Stimulated activated CD8-positive, alpha-beta memory T cell treated with anti-CD3 and anti-CD28 coated beads, Interleukin-12 subunit alpha, Interleukin-12 subunit beta, amount 100 ng/mL, for 24 hours (primary cell): ENCODE data around the gene SHISA9.

ENCODE experiments used
- DNase-seq: peaks from one replicate; pipeline ENCODE4 v3.0.0-alpha.2; 2020; ENCODE audit errors: extremely low read depth

Gene SHISA9

GRCh38 chr16:13120091-13120490 is 218.7 kb downstream of the SHISA9 start:
- DNase-seq: no peak

- no peak for DNase-seq
Measured at GRCh38 chr16:13120557-13120956, 219.2 kb downstream of the SHISA9 start.

GRCh38 chr16:13123991-13124390 is 222.6 kb downstream of the SHISA9 start:
- no peak for DNase-seq

GRCh38 chr16:13127144-13127543 is 225.7 kb downstream of the SHISA9 start:
- DNase-seq: no peak

- no peak for DNase-seq
Measured at GRCh38 chr16:13130586-13130985, 229.2 kb downstream of the SHISA9 start.

- no peak for DNase-seq
Measured at GRCh38 chr16:13134836-13135235, 233.4 kb downstream of the SHISA9 start.

GRCh38 chr16:13136901-13137300 is 235.5 kb downstream of the SHISA9 start:
- DNase-seq: no peak

GRCh38 chr16:13138528-13138927 is 237.1 kb downstream of the SHISA9 start:
- no peak for DNase-seq

- DNase-seq: no peak
Measured at GRCh38 chr16:13139661-13140241, 238.4 kb downstream of the SHISA9 start.

- DNase-seq: no peak
Measured at GRCh38 chr16:13143551-13143950, 242.2 kb downstream of the SHISA9 start.

GRCh38 chr16:13146829-13147228 is 245.4 kb downstream of the SHISA9 start:
- no peak for DNase-seq

- DNase-seq: no peak
Measured at GRCh38 chr16:13148294-13148693, 246.9 kb downstream of the SHISA9 start.

GRCh38 chr16:13148836-13149235 is 247.4 kb downstream of the SHISA9 start:
- no peak for DNase-seq

GRCh38 chr16:13150181-13150885 is 248.9 kb downstream of the SHISA9 start:
- no peak for DNase-seq

- DNase-seq: no peak
Measured at GRCh38 chr16:13153696-13154095, 252.3 kb downstream of the SHISA9 start.

- no peak for DNase-seq
Measured at GRCh38 chr16:13154799-13155198, 253.4 kb downstream of the SHISA9 start.

GRCh38 chr16:13155377-13155776 is 254.0 kb downstream of the SHISA9 start:
- DNase-seq: no peak

GRCh38 chr16:13155780-13156179 is 254.4 kb downstream of the SHISA9 start:
- no peak for DNase-seq

GRCh38 chr16:13157082-13157481 is 255.7 kb downstream of the SHISA9 start:
- no peak for DNase-seq

GRCh38 chr16:13158427-13158826 is 257.0 kb downstream of the SHISA9 start:
- DNase-seq: no peak

- no peak for DNase-seq
Measured at GRCh38 chr16:13165024-13165423, 263.6 kb downstream of the SHISA9 start.

- no peak for DNase-seq
Measured at GRCh38 chr16:13168091-13168572, 266.7 kb downstream of the SHISA9 start.

GRCh38 chr16:13171313-13171712 is 269.9 kb downstream of the SHISA9 start:
- DNase-seq: no peak

- no peak for DNase-seq
Measured at GRCh38 chr16:13176711-13177110, 275.3 kb downstream of the SHISA9 start.
